Measurements from ENCODE around the gene TULP1.

Gene TULP1

GRCh38 chr6:35496841-35497570 is 15.7 kb downstream of the TULP1 start, which contains the start of gene TEAD3:
Gene TEAD3 (minus strand): TSS chr6:35497079.
- peak in 1 of 2 donors; percentile 52 for DNase-seq (ENCODE audit: low read depth in 2 of 2)

GRCh38 chr6:35496036-35496840 is 16.5 kb downstream of the TULP1 start:
- no peak for DNase-seq (ENCODE audit: low read depth in 2 of 2)

GRCh38 chr6:35495258-35496035 is 17.2 kb downstream of the TULP1 start:
- DNase-seq (ENCODE audit: low read depth in 2 of 2): no peak

- no peak for DNase-seq (ENCODE audit: low read depth in 2 of 2)
Measured at GRCh38 chr6:35494161-35494563, 18.5 kb downstream of the TULP1 start.

GRCh38 chr6:35493307-35493983 is 19.3 kb downstream of the TULP1 start:
- no peak for DNase-seq (ENCODE audit: low read depth in 2 of 2)

- no peak for DNase-seq (ENCODE audit: low read depth in 2 of 2)
Measured at GRCh38 chr6:35492974-35493284, 19.8 kb downstream of the TULP1 start.

GRCh38 chr6:35492258-35492973 is 20.3 kb downstream of the TULP1 start:
- no peak for DNase-seq (ENCODE audit: low read depth in 2 of 2)

- no peak for DNase-seq (ENCODE audit: low read depth in 2 of 2)
Measured at GRCh38 chr6:35491558-35492257, 21.0 kb downstream of the TULP1 start.

GRCh38 chr6:35490821-35491557 is 21.7 kb downstream of the TULP1 start:
- DNase-seq (ENCODE audit: low read depth in 2 of 2): no peak

- DNase-seq (ENCODE audit: low read depth in 2 of 2): no peak
Measured at GRCh38 chr6:35489995-35490791, 22.5 kb downstream of the TULP1 start.

- DNase-seq (ENCODE audit: low read depth in 2 of 2): no peak
Measured at GRCh38 chr6:35489066-35489465, 23.6 kb downstream of the TULP1 start.

- no peak for DNase-seq (ENCODE audit: low read depth in 2 of 2)
Measured at GRCh38 chr6:35488517-35488862, 24.2 kb downstream of the TULP1 start.

GRCh38 chr6:35487658-35488516 is 24.8 kb downstream of the TULP1 start:
- DNase-seq (ENCODE audit: low read depth in 2 of 2): no peak

- DNase-seq (ENCODE audit: low read depth in 2 of 2): no peak
Measured at GRCh38 chr6:35486005-35486925, 26.4 kb downstream of the TULP1 start.

- no peak for DNase-seq (ENCODE audit: low read depth in 2 of 2)
Measured at GRCh38 chr6:35485402-35485877, 27.3 kb downstream of the TULP1 start.

- DNase-seq (ENCODE audit: low read depth in 2 of 2): no peak
Measured at GRCh38 chr6:35484921-35485392, 27.7 kb downstream of the TULP1 start.

Data from stimulated activated CD8-positive, alpha-beta memory T cell treated with anti-CD3 and anti-CD28 coated beads, Interleukin-7, amount 100 ng/mL, for 4 hours (primary cell).